Measurements from ENCODE around the gene CDC42EP5.

DNA sequence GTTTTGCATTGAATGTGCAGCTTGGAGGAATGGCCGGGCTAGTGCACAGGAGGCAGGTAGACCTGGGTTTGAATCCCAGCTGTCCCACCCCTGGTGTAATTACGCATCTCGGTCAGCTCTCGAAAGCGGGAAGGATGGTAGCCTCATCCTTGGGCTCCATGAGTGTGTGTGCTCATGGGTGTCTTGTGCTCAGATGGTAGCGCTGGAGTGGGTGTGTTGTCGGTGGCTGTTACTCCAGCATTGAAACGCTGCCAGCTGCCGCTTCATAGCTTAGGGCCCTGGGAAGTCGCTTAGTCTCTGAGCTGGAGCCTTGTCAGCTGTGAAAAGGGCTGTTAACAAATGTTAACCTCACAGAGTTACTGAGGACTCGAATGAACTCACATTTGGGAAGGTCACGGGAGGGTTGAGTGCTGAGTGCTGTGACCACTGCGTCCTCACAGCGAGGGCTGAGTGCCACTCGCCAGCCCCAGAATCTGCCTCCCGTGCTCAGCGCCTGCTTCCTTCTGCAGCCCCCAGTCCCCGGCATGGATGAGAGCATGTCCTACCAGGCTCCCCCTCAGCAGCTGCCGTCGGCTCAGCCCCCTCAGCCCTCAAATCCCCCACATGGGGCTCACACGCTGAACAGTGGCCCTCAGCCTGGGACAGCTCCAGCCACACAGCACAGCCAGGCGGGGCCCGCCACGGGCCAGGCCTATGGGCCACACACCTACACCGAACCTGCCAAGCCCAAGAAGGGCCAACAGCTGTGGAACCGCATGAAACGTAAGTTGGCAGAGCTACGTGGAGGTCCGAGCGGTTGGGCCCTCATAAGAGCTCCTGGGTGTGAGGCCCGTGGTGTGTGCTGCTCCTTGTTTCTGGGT lies 18.9 kb downstream of the CDC42EP5 start:
- TF ChIP-seq, protein P1, sequence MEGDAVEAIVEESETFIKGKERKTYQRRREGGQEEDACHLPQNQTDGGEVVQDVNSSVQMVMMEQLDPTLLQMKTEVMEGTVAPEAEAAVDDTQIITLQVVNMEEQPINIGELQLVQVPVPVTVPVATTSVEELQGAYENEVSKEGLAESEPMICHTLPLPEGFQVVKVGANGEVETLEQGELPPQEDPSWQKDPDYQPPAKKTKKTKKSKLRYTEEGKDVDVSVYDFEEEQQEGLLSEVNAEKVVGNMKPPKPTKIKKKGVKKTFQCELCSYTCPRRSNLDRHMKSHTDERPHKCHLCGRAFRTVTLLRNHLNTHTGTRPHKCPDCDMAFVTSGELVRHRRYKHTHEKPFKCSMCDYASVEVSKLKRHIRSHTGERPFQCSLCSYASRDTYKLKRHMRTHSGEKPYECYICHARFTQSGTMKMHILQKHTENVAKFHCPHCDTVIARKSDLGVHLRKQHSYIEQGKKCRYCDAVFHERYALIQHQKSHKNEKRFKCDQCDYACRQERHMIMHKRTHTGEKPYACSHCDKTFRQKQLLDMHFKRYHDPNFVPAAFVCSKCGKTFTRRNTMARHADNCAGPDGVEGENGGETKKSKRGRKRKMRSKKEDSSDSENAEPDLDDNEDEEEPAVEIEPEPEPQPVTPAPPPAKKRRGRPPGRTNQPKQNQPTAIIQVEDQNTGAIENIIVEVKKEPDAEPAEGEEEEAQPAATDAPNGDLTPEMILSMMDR (IDR thresholded peaks at IDR 0.05; ENCODE audit: insufficient read depth, low read length), result no peak
- TF ChIP-seq POLR2AphosphoS5 (IDR thresholded peaks at IDR 0.05; ENCODE audit: low read depth), result no peak
- TF ChIP-seq, protein P2, sequence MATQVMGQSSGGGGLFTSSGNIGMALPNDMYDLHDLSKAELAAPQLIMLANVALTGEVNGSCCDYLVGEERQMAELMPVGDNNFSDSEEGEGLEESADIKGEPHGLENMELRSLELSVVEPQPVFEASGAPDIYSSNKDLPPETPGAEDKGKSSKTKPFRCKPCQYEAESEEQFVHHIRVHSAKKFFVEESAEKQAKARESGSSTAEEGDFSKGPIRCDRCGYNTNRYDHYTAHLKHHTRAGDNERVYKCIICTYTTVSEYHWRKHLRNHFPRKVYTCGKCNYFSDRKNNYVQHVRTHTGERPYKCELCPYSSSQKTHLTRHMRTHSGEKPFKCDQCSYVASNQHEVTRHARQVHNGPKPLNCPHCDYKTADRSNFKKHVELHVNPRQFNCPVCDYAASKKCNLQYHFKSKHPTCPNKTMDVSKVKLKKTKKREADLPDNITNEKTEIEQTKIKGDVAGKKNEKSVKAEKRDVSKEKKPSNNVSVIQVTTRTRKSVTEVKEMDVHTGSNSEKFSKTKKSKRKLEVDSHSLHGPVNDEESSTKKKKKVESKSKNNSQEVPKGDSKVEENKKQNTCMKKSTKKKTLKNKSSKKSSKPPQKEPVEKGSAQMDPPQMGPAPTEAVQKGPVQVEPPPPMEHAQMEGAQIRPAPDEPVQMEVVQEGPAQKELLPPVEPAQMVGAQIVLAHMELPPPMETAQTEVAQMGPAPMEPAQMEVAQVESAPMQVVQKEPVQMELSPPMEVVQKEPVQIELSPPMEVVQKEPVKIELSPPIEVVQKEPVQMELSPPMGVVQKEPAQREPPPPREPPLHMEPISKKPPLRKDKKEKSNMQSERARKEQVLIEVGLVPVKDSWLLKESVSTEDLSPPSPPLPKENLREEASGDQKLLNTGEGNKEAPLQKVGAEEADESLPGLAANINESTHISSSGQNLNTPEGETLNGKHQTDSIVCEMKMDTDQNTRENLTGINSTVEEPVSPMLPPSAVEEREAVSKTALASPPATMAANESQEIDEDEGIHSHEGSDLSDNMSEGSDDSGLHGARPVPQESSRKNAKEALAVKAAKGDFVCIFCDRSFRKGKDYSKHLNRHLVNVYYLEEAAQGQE (IDR thresholded peaks at IDR 0.05; ENCODE audit: insufficient replicate concordance, low read depth), result no peak
- TF ChIP-seq GABPA (IDR thresholded peaks at IDR 0.05; ENCODE audit: low read depth), result no peak
- TF ChIP-seq SPI1 (IDR thresholded peaks at IDR 0.05; ENCODE audit: borderline replicate concordance, low read depth), result no peak

All from HL-60 (cell line).